Testis (tissue), 3 donors: ENCODE measurements around the gene TEX44. TPM values are rescaled to one million over a fixed set of nuclear protein-coding genes. Genes with fewer than 3 reads are reported as not detected.

ENCODE experiments used
- DNase-seq: peaks from one replicate; pipeline ENCODE4 v3.0.0-alpha.2; 2019
- H3K27ac ChIP-seq, 2 donors: fragments of 200-600 bp; sonication (generic); one replicate each; pipeline ENCODE4 v1.5.1; 2019
- H3K27me3 ChIP-seq: fragments of 200-600 bp; sonication (generic); one replicate; pipeline ENCODE4 v1.5.1; 2019
- H3K36me3 ChIP-seq: fragments of 200-600 bp; sonication (generic); one replicate; pipeline ENCODE4 v1.5.1; 2017; ENCODE audit warnings: low read depth; ENCODE audit errors: missing control alignments
- H3K4me1 ChIP-seq: fragments of 200-600 bp; sonication (generic); one replicate; pipeline ENCODE4 v1.5.1; 2019
- H3K4me3 ChIP-seq, 2 donors: fragments of 200-600 bp; sonication (generic); one replicate each; pipeline ENCODE4 v1.5.1; 2017 to 2019
- H3K9me3 ChIP-seq: fragments of 200-600 bp; sonication (generic); one replicate; pipeline ENCODE4 v1.5.1; 2017
- CTCF ChIP-seq, 3 experiments: fragments of 450-650 bp in 2 of 3; fragments of 200-600 bp in 1 of 3; sonication (generic) in 1 of 3; IDR thresholded peaks; one replicate each; pipeline ENCODE4 v1.5.1; 2016 to 2019; ENCODE audit warnings: antibody characterized with exemption in 3 of 3, mild to moderate bottlenecking in 2 of 3, moderate library complexity in 1 of 3
- POLR2A ChIP-seq: fragments of 450-650 bp; IDR thresholded peaks from one replicate; pipeline ENCODE4 v1.6.1; 2017; ENCODE audit warnings: antibody characterized with exemption, mild to moderate bottlenecking, moderate library complexity
- WGBS, 2 donors: methylation state at CpG; one replicate each; pipeline ENCODE4 v1.1.5; 2018; 5-methylcytosine and 5-hydroxymethylcytosine counted together
- intact Hi-C: fragments of 100-400 bp; cut with DNase I; formaldehyde crosslinking; loops from one replicate; pipeline ENCODE4 v1.15.1; 2023; ENCODE audit warnings: low total_unique reads
- polyA plus RNA-seq: library from polyadenylated mRNA; stranded (reverse); fragments of 350-450 nt; fragmentation: Illumina TruSeq; extraction: RNeasy Lipid Tissue Mini Kit (QIAGEN cat#74804); gene quantifications from one replicate; pipeline ENCODE4 v1.2.3, GENCODE V29; 2014; ENCODE audit warnings: low read depth, low replicate concordance; ENCODE audit not compliant: insufficient read depth
- total RNA-seq, 2 donors: library from RNA; depleted of rRNA; stranded (reverse); fragments of >200 nt; gene quantifications; one replicate each; pipeline ENCODE4 v1.2.3, GENCODE V29; 2016

TEX44 gene
- total and polyA plus RNA-seq, 3 donors from 2014 or later = 84.4 to 248 (median 166) TPM

- H3K4me1 ChIP-seq = peaks cover 34% of the 10 kb centered on the region
- intact Hi-C loops = loop anchor here (2.0 to 5.0 kb wide), 2 partner anchors 55 to 100 kb away; no protein-coding TSS in a partner anchor
These were observed 19.4 kb downstream of the TEX44 start for GRCh38 chr2:231612109-231612455.

GRCh38 chr2:231612456-231613330 lies 20.0 kb downstream of the TEX44 start:
- Histone ChIP-seq H3K4me3 (no peak overlapping the region), H3K4me1 (peaks cover 34% of the 10 kb centered on the region), H3K9me3 (no peaks in the 10 kb centered on the region), H3K36me3 (no peaks in the 10 kb centered on the region), H3K27me3 (no peaks in the 10 kb centered on the region), H3K27ac (peak overlapping the region; percentile 85 to 86)
- intact Hi-C loops = loop anchor here (2.0 to 5.0 kb wide), 2 partner anchors 54 to 100 kb away; no protein-coding TSS in a partner anchor
- no peak for TF ChIP-seq POLR2A
- peak; percentile 90 to 99 (median 97) for TF ChIP-seq CTCF (IDR thresholded peaks at IDR 0.05)
- 6 to 14% methylated on average over 18 to 21 of the region's 21 CpGs for WGBS, 2 donors
- DNase-seq = peak; percentile 92

More at GRCh38 chr2:231612109-231612455, 19.4 kb downstream of the TEX44 start:
- no peak for DNase-seq
- H3K27me3 ChIP-seq = no peaks in the 10 kb centered on the region
- no peaks in the 10 kb centered on the region for H3K36me3 ChIP-seq
- no peaks in the 10 kb centered on the region for H3K9me3 ChIP-seq
- TF ChIP-seq POLR2A (no peak), CTCF (IDR thresholded peaks at IDR 0.05) (no peak)
- H3K4me3 ChIP-seq = no peak overlapping the region
- WGBS, 2 donors = 27 to 31% methylated on average over 10 of the region's 10 CpGs
- peak overlapping the region; percentile 85 to 86 for H3K27ac ChIP-seq

GRCh38 chr2:231613331-231613662 lies 20.6 kb downstream of the TEX44 start:
- Histone ChIP-seq H3K36me3 (no peaks in the 10 kb centered on the region), H3K27me3 (no peaks in the 10 kb centered on the region), H3K4me1 (peaks cover 34% of the 10 kb centered on the region), H3K4me3 (peak overlapping the region; percentile 46 to 59), H3K9me3 (no peaks in the 10 kb centered on the region), H3K27ac (peak overlapping the region; percentile 85 to 86)
- TF ChIP-seq CTCF (IDR thresholded peaks at IDR 0.05) = no peak
- no peak for TF ChIP-seq POLR2A
- intact Hi-C loops = loop anchor here (2.0 to 5.0 kb wide), 2 partner anchors 54 to 99 kb away; no protein-coding TSS in a partner anchor
- 6 to 15% methylated on average over 9 of the region's 9 CpGs for WGBS, 2 donors
- DNase-seq = no peak

GRCh38 chr2:231613663-231614558 lies 21.2 kb downstream of the TEX44 start:
- peaks cover 34% of the 10 kb centered on the region for H3K4me1 ChIP-seq
- DNase-seq = peak; percentile 78
- intact Hi-C loops = loop anchor here (2.0 to 5.0 kb wide), 2 partner anchors 53 to 98 kb away; no protein-coding TSS in a partner anchor
- 0 to 3% methylated on average over 12 to 78 of the region's 86 CpGs for WGBS, 2 donors
- H3K27me3 ChIP-seq = no peaks in the 10 kb centered on the region
- no peaks in the 10 kb centered on the region for H3K36me3 ChIP-seq
- TF ChIP-seq POLR2A = no peak
- TF ChIP-seq CTCF (IDR thresholded peaks at IDR 0.05) = peak in 2 of 3 experiments; percentile 21 to 34
- no peaks in the 10 kb centered on the region for H3K9me3 ChIP-seq
- peak overlapping the region; percentile 46 to 59 for H3K4me3 ChIP-seq
- peak overlapping the region; percentile 85 to 86 for H3K27ac ChIP-seq
